Measurements from ENCODE around the gene MYH9. TPM values are rescaled to one million over a fixed set of nuclear protein-coding genes. Genes with fewer than 3 reads are reported as not detected.

Gene MYH9
- total and polyA plus RNA-seq, 10 donors, result 59.8 to 1,376 (median 711) TPM

- Histone ChIP-seq H3K36me3 (peaks cover 25 to 100% (median 100%) of the 10 kb centered on the region in 6 donors), H3K27me3 (replicated peaks in 1 of 7) (no peaks in the 10 kb centered on the region), H3K27ac (peak overlapping the region in 6 of 8 donors; percentile 20 to 61 (median 32)), H3K9me3 (no peaks in the 10 kb centered on the region), H3K4me3 (no peak overlapping the region), H3K4me1 (peaks cover 7 to 67% (median 24%) of the 10 kb centered on the region in 6 donors)
- intact Hi-C loops (cut with DNase I; ENCODE audit: low total_unique reads), result loop anchor here (5.0 kb wide), 1 partner anchor 168 kb away; no protein-coding TSS in a partner anchor
- WGBS, 5 donors, result 75 to 91% (median 85%) methylated on average over 10 of the region's 10 CpGs
- TF ChIP-seq POLR2AphosphoS5 (IDR thresholded peaks at IDR 0.05) (peak in 1 of 3 donors; percentile 51), CTCF (IDR thresholded peaks at IDR 0.05 in 8 of 11, conservative IDR thresholded peaks at IDR 0.05 in 3 of 11) (no peak), POLR2A (IDR thresholded peaks at IDR 0.05) (no peak)
- DNase-seq, result no peak
Measured at GRCh38 chr22:36304429-36304828, 83.3 kb downstream of the MYH9 start.

- H3K27ac ChIP-seq, result peak overlapping the region in 5 of 8 donors; percentile 26 to 61 (median 35)
- H3K4me1 ChIP-seq, result peaks cover 7 to 65% (median 24%) of the 10 kb centered on the region in 6 donors
- 66 to 90% (median 82%) methylated on average over 6 to 13 of the region's 13 CpGs for WGBS, 5 donors
- H3K4me3 ChIP-seq, result no peak overlapping the region
- no peaks in the 10 kb centered on the region for H3K27me3 ChIP-seq (replicated peaks in 1 of 7)
- peaks cover 30 to 100% (median 100%) of the 10 kb centered on the region in 6 donors for H3K36me3 ChIP-seq
- no peak for TF ChIP-seq CTCF (IDR thresholded peaks at IDR 0.05 in 8 of 11, conservative IDR thresholded peaks at IDR 0.05 in 3 of 11)
- peak in 2 of 3 donors; percentile 21 to 55 for TF ChIP-seq POLR2AphosphoS5 (IDR thresholded peaks at IDR 0.05)
- no peaks in the 10 kb centered on the region for H3K9me3 ChIP-seq
- intact Hi-C loops (cut with DNase I; ENCODE audit: low total_unique reads), result loop anchor here (5.0 kb wide), 1 partner anchor 168 kb away; no protein-coding TSS in a partner anchor
- DNase-seq, result no peak
Measured at GRCh38 chr22:36303874-36304273, 83.9 kb downstream of the MYH9 start.

DNA sequence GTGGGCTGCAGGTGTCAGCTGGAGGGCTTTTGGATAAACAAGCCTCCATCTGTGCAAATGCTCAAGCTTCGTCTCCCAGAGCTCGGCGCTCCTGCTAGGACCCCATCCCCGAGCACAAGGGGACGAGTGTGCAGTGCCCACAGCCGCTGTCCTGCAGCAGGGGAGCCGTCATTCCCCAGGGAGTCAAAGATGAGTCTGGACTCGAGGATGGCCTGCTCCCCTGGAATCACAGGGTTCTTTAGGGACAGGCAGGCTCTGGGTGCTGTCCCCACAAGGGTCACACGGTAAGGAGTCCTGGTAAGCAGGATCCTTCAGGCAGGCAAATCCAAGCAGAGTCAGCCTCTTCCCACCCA, 84.7 kb downstream of the MYH9 start:
- DNase-seq, result no peak
- intact Hi-C loops (cut with DNase I; ENCODE audit: low total_unique reads), result loop anchor here (5.0 kb wide), 1 partner anchor 169 kb away; no protein-coding TSS in a partner anchor
- 80 to 90% (median 87%) methylated on average over 8 to 9 of the region's 9 CpGs for WGBS, 5 donors
- Histone ChIP-seq H3K4me1 (peaks cover 7 to 58% (median 24%) of the 10 kb centered on the region in 6 donors), H3K27me3 (replicated peaks in 1 of 7) (no peaks in the 10 kb centered on the region), H3K27ac (peak overlapping the region in 6 of 8 donors; percentile 26 to 70 (median 65)), H3K9me3 (no peaks in the 10 kb centered on the region), H3K36me3 (peaks cover 32 to 100% (median 100%) of the 10 kb centered on the region in 6 donors), H3K4me3 (no peak overlapping the region)
- TF ChIP-seq CTCF (IDR thresholded peaks at IDR 0.05 in 8 of 11, conservative IDR thresholded peaks at IDR 0.05 in 3 of 11) (no peak), POLR2AphosphoS5 (IDR thresholded peaks at IDR 0.05) (peak; percentile 42 to 65 (median 55)), POLR2A (IDR thresholded peaks at IDR 0.05) (no peak)

DNA sequence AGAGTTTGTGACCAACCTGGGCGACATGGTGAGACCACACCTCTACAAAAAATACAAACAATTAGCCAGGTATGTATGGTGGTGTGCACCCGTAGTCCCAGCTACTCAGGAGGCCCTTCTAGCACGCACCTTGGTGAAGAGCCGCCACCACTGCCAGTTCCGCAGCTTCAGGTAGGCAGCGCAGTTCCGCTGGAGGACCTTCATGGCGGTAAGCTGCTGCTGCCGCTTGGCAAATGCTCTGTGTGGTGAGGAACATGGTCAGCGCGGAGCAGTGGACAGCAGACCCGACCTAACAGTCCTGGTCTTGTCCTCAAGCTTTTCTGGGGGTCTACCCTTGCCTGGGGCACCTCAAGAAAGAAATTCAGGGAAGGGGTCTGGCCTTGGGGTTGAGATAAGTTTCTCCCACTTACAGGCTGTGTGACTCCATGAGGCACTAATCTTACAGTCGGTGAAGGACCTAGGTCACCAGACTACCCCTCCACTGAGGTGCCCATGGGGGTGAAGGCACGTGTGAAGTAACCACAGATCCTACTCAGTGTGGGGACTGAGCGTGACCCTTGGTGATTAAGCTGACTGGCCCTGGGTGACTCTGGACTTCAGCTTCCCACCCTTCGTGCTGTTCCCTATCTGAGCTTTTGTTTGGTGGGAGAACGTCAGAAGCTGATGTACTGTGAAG, 85.2 kb downstream of the MYH9 start:
- no peaks in the 10 kb centered on the region for H3K27me3 ChIP-seq (replicated peaks in 1 of 7)
- H3K27ac ChIP-seq, result peak overlapping the region in 7 of 8 donors; percentile 1 to 70 (median 64)
- intact Hi-C loops (cut with DNase I; ENCODE audit: low total_unique reads), result loop anchor here (5.0 kb wide), 1 partner anchor 170 kb away; no protein-coding TSS in a partner anchor
- no peak for DNase-seq
- peaks cover 36 to 100% (median 100%) of the 10 kb centered on the region in 6 donors for H3K36me3 ChIP-seq
- TF ChIP-seq CTCF (IDR thresholded peaks at IDR 0.05 in 8 of 11, conservative IDR thresholded peaks at IDR 0.05 in 3 of 11) (no peak), POLR2A (IDR thresholded peaks at IDR 0.05) (no peak), POLR2AphosphoS5 (IDR thresholded peaks at IDR 0.05) (peak; percentile 43 to 73 (median 61))
- no peaks in the 10 kb centered on the region for H3K9me3 ChIP-seq
- H3K4me3 ChIP-seq, result no peak overlapping the region
- peaks cover 7 to 54% (median 24%) of the 10 kb centered on the region in 6 donors for H3K4me1 ChIP-seq
- 90 to 96% (median 92%) methylated on average over 16 to 17 of the region's 17 CpGs for WGBS, 5 donors

Measured in spleen (tissue), 11 donors.